GM21360 (cell line): ENCODE results near the gene GLRA1.

Experiments
- ATAC-seq: cut with Tn5 transposase; IDR thresholded peaks from one replicate; pipeline ENCODE4 v1.9.1; 2021; ENCODE audit warnings: mild to moderate bottlenecking, moderate library complexity; ENCODE audit not compliant: unreplicated experiment

The GLRA1 gene

DNA sequence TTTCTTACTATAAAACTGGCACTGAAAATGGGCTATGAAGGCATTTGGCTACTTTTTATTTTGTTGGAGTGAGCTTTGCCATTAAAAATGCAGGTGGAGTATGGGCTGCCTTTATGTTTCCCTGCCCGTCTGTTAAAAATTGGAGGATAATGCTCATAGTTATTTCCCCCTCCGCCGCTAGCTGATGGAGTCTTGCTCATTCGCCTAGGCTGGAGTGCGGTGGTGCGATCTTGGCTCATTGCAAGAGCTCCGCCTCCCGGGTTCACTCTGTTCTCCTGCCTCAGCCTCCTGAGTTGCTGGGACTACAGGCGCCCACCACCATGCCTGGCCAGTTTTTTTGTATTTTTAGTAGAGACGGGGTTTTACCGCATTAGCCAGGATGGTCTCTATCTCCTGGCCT lies 144.3 kb downstream of the GLRA1 start:
- ATAC-seq, result no peak

DNA sequence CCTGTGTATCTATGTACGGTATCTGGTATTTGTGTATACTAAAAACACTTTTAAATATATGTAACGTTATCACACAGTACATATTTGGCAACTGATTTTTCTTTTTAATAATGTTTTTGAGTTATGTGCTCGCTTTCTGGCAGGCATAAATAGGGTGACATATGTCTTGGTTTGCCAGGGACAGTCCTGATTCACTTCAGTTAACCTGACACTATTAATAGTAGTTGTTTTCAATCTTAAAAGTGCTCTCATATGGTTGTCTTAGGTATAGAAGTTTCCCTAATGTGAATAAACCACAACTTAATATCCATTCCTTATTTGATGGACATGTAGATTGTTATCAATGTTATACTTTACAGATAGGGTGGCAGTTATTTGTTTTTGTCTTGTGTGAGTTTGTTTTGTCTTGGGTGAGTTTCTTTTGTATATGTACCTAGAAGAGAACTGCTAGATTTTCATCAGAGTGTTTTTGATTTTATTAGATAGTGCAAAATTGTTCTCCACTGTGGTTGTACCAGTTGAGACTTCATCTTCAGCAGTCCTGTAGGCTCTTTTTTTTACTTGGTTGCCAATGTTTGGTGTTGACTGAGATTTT lies 145.0 kb downstream of the GLRA1 start:
- ATAC-seq, result no peak

DNA sequence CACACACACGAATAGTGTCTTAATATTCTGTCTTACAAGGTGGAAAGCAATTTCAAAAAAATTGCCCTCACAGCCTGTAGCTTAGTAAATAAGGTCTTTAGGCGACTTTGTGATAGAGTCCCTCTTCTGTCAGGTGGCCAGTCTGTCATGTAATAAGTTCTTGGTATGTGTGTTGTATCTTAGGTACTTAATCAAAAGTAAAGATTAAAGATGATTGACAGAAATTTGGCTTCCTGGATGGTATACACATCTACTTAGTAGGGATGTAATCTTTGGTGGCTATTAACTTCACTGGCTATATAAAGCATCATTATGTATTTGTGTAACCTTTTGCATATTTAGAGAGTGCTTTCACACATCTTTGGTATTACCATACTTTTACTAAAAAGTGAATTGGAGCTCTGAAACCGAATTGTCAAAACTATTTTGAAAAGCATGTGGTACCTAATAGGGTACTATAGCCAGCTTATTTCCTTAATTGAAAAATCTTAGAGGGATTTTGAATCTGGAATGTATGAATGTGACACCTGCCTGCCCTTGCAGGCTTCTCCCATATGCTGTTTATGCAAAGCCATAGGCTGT lies 149.5 kb downstream of the GLRA1 start:
- no peak for ATAC-seq

DNA sequence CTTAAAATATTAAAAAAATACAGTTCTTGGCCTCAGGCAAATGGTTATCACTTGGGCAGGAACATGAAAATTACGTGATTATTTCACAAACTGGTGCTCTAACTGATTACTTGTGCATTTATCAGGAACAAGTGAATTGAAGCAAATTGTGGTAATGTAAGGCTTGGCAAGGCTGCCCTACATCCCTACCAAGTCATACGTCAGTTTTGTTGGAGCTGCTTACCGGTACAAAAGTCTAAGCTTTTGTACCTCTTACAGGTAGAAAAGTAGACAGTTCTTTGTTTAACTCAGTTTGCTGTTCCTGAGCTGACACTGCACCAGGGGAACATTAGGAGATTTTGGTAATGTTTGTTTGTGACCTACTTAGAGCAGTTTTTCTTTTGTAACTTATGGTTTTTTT lies 150.7 kb downstream of the GLRA1 start:
- ATAC-seq, result no peak

DNA sequence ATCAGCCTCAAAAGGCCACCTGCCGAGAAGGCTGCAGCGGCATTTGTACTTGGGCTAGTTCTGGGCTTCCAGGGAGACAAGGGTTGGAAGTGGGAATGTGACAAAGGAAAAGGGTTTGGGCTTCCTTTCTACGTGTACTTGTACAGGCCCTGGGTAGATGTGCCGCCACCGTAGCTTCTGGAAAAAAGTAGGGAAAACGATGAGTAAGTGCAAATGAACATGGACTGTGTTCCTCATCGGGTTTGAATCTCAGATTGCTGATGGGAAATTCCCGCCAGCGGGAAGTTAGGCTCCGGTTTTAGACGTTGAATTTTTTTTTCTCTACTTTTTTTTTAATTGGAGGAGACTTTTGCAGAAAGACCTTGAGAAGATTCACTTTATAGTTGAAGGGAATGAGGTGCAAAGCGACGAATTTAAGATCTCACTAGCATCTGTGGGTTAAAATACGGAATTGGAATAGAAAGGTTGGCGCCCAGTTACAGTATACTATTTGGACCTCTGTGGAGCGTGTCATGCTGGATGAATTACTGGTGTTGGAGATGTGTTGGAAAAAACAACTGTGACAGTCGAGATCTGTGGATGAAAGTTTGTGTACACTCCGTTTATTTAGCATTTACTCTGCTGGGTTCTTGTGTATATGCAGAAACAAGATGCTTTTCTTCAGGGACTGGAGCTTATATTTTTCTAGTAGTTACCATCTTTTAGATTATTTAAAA lies 151.6 kb downstream of the GLRA1 start:
- no peak for ATAC-seq
